Measurements from ENCODE around the gene MAMLD1.

The MAMLD1 gene

DNA sequence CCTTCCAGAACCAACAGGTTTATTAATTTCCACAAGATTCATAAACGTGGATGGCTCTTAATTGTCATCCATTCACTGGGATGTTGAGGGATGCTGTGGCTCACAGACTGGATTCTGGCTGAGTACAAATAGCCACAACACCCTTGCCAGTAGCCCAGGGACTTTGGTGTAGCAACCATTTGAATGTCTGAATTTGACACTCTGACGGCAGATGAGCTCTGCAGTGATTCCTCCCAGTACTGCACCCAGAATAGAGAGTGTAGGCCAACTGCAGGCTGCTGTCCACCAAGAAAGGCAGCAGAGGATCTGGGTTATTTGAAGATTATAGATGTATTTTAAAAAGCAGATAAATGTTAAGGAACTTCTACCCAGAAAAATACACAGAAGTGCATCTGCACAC, 15.6 kb upstream of the MAMLD1 start:
- no peak for TF ChIP-seq CTCF (IDR thresholded peaks at IDR 0.05; ENCODE audit: control insufficient read depth, insufficient read depth, low read depth, low read length, missing control alignments)
- DNase-seq (ENCODE audit: low read depth), result no peak
- no peak overlapping the region for H3K4me3 ChIP-seq (ENCODE audit: control insufficient read depth, low read depth, low read length)

GRCh38 chrX:150348365-150348764, 14.8 kb upstream of the MAMLD1 start:
- no peak overlapping the region for H3K4me3 ChIP-seq (ENCODE audit: control insufficient read depth, low read depth, low read length)
- no peak for TF ChIP-seq CTCF (IDR thresholded peaks at IDR 0.05; ENCODE audit: control insufficient read depth, insufficient read depth, low read depth, low read length, missing control alignments)
- no peak for DNase-seq (ENCODE audit: low read depth)

DNA sequence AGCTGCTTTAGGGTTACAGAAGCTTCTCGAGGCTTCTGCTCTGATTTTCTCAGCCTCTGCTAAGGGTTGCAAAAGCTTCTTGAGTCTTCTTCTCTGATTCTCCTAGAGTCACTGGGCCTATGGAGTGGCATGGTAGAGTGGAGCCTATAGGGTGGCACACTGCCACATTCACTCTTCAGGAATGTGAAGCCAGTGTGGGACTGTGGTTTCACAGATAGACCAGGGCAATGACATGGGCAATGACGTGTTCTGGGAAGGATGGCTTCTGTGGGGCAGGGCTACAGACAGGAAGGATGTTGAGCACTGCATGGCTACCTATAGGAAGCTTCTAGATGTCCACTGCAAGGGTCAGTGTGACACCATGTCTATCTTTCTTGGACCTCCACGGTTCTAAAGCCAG, 11.0 kb upstream of the MAMLD1 start:
- H3K4me3 ChIP-seq (ENCODE audit: control insufficient read depth, low read depth, low read length), result no peak overlapping the region
- TF ChIP-seq CTCF (IDR thresholded peaks at IDR 0.05; ENCODE audit: control insufficient read depth, insufficient read depth, low read depth, low read length, missing control alignments), result no peak
- DNase-seq (ENCODE audit: low read depth), result no peak

DNA sequence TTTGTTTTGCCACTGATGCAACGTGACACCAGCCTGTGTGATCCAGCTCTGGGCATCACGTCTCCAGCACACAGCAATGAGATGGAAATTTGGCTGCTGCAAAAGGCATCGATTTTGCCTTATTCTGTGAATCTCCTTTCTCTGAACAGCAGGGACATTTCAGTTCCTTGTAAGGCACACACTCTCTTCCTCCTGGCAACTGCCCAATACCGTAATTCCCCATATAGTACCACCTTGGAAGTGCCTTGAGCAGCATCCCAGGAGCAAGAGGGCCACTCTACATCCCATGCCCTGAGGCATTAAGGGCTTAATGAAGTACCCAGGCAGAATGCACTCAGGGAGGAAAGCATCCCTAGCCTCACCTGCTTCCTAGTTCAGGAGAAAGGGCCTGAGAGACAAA, 10.5 kb upstream of the MAMLD1 start:
- no peak for TF ChIP-seq CTCF (IDR thresholded peaks at IDR 0.05; ENCODE audit: control insufficient read depth, insufficient read depth, low read depth, low read length, missing control alignments)
- no peak for DNase-seq (ENCODE audit: low read depth)

GRCh38 chrX:150355913-150356312, 7.2 kb upstream of the MAMLD1 start:
- TF ChIP-seq CTCF (IDR thresholded peaks at IDR 0.05; ENCODE audit: control insufficient read depth, insufficient read depth, low read depth, low read length, missing control alignments), result no peak
- no peak for DNase-seq (ENCODE audit: low read depth)
- H3K4me3 ChIP-seq (ENCODE audit: control insufficient read depth, low read depth, low read length), result no peak overlapping the region

More for the DNA sequence above, 10.5 kb upstream of the MAMLD1 start:
- no peak overlapping the region for H3K4me3 ChIP-seq (ENCODE audit: control insufficient read depth, low read depth, low read length)

DNA sequence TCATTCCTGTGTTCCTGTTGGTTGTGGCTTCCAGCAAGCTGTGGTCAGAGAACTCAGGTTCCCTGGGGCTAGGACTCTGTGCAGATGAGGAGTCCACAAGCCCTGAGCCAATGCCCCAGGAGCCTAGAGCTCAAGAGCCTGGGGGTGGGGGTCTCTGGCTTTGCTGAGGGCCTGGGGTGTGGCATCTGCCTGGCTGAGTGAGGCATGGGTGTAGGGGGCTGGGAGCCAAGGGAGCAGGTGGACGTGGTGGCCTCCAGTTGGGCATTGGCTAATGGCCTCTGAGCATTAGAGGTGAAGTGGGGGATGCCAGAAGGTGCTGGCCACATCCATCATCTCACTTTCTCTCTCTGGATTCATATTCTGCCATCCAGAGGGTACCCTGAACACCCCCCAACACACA, 5.3 kb upstream of the MAMLD1 start:
- H3K4me3 ChIP-seq (ENCODE audit: control insufficient read depth, low read depth, low read length), result no peak overlapping the region
- no peak for TF ChIP-seq CTCF (IDR thresholded peaks at IDR 0.05; ENCODE audit: control insufficient read depth, insufficient read depth, low read depth, low read length, missing control alignments)
- no peak for DNase-seq (ENCODE audit: low read depth)

DNA sequence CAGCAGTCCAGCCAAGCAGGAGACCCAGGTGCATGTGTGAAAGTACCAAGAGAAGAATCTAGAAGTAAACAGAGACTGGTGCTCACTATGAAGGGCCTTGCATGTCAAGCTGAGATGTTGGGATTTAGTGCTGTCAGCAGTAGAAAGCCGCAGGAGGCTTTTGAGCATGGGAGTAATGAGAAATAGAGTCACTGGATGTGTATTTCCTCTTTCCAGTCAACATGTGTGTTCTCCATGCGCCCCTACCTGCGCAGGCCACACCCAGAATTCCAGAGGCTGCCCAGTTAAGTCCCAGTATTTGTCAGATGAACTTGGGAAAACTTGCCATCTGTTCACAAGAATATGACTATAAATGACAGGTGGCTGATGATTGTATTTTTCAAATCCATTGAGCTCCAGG, 4.5 kb upstream of the MAMLD1 start:
- no peak for DNase-seq (ENCODE audit: low read depth)
- no peak overlapping the region for H3K4me3 ChIP-seq (ENCODE audit: control insufficient read depth, low read depth, low read length)
- no peak for TF ChIP-seq CTCF (IDR thresholded peaks at IDR 0.05; ENCODE audit: control insufficient read depth, insufficient read depth, low read depth, low read length, missing control alignments)

Measured in AG09309 (cell line).